Astrocyte (in vitro differentiated cells and primary cell): Measurements from ENCODE around the gene CATSPERB.

Source experiments
- CTCF ChIP-seq: IDR thresholded peaks from 2 replicates; pipeline ENCODE4 v1.5.1; 2011; ENCODE audit warnings: low read depth, mild to moderate bottlenecking, inconsistent platforms, low read length, moderate library complexity; ENCODE audit not compliant: insufficient read depth
- EZH2 ChIP-seq: IDR thresholded peaks from 2 replicates; pipeline ENCODE4 v1.6.1; 2012; ENCODE audit warnings: mild to moderate bottlenecking, low read length, inconsistent platforms; ENCODE audit not compliant: insufficient read depth

- no peak for TF ChIP-seq CTCF
- no peak for TF ChIP-seq EZH2
Observed at GRCh38 chr14:91754819-91755218, 22.9 kb upstream of the CATSPERB start.
